Small intestine (tissue), 7 donors: Measurements from ENCODE around the gene PCDHA5. TPM values are rescaled to one million over a fixed set of nuclear protein-coding genes. Genes with fewer than 3 reads are reported as not detected.
"Not testable (repeated sequence)": the region's sequence is repeated elsewhere in the genome, so short reads cannot be mapped to it uniquely, and the experiment has no call there.

Source experiments
- DNase-seq, 2 donors: peaks; one replicate each; pipeline versions ENCODE4 v3.0.0 to v3.0.0-alpha.2; 2013
- FAIRE-seq: peaks from 2 replicates; lab custom pipeline; 2012; peaks lifted over from hg19 to GRCh38; lab: Jason Lieb, UNC
- H3K27ac ChIP-seq, 3 donors: one replicate each; pipeline ENCODE4 v1.5.1; 2013; ENCODE audit warnings: low read length in 2 of 3, mild to moderate bottlenecking in 2 of 3, control low read depth in 1 of 3, inconsistent platforms in 1 of 3, low read depth in 1 of 3, moderate library complexity in 1 of 3
- H3K27me3 ChIP-seq, 3 donors: one replicate each; pipeline ENCODE4 v1.6.1; 2013; ENCODE audit warnings: low read length in 3 of 3, inconsistent platforms in 1 of 3; ENCODE audit not compliant: control insufficient read depth in 3 of 3, insufficient read depth in 3 of 3
- H3K36me3 ChIP-seq, 3 donors: one replicate each; pipeline ENCODE4 v1.6.1; 2013; ENCODE audit warnings: low read length in 3 of 3, inconsistent platforms in 1 of 3, low read depth in 1 of 3, mild to moderate bottlenecking in 1 of 3, moderate library complexity in 1 of 3; ENCODE audit not compliant: control insufficient read depth in 3 of 3, insufficient read depth in 2 of 3
- H3K4me1 ChIP-seq, 3 donors: one replicate each; pipeline ENCODE4 v1.6.1; 2013; ENCODE audit warnings: low read length in 2 of 3, inconsistent platforms in 1 of 3, low read depth in 1 of 3, mild to moderate bottlenecking in 1 of 3, moderate library complexity in 1 of 3; ENCODE audit not compliant: control insufficient read depth in 3 of 3, insufficient read depth in 2 of 3
- H3K4me3 ChIP-seq, 3 donors: one replicate each; pipeline ENCODE4 v1.5.1; 2013; ENCODE audit warnings: low read length in 3 of 3, control low read depth in 1 of 3, inconsistent platforms in 1 of 3, low read depth in 1 of 3, mild to moderate bottlenecking in 1 of 3, moderate library complexity in 1 of 3
- H3K9me3 ChIP-seq, 2 donors: one replicate each; pipeline ENCODE4 v1.6.1; 2013; ENCODE audit warnings: low read depth in 1 of 2, low read length in 1 of 2; ENCODE audit not compliant: control insufficient read depth in 2 of 2, insufficient read depth in 1 of 2
- WGBS, 3 donors: extraction: QIAGEN DNeasy Blood & Tissue Kit; methylation state at CpG; one replicate each; pipeline ENCODE4 v1.1.7; 2013; 5-methylcytosine and 5-hydroxymethylcytosine counted together
- polyA plus RNA-seq, 4 donors: library from polyadenylated mRNA; stranded (reverse) in 3 of 4; unstranded in 1 of 4; fragments of 200-250 nt in 3 of 4; fragments of 120-200 nt in 1 of 4; gene quantifications; one replicate each; pipeline versions ENCODE4 v1.2.1 to v1.2.3, GENCODE V29; 2013
- donor health status: healthy with polysubstance abuse.
- donor health status: control.
- donor health status: control.
- donor health status: Bipolar disorder and iron deficiency.
- donor health status: healthy.

PCDHA5 gene
- polyA plus RNA-seq, 4 donors: 0.07 to 0.19 TPM; not detected in 2

GRCh38 chr5:140808241-140808888 lies 13.0 kb upstream of the PCDHA5 start:
- peaks cover 0 to 25% of the 10 kb centered on the region in 2 donors for H3K9me3 ChIP-seq
- H3K4me3 ChIP-seq, H3K36me3 ChIP-seq, H3K4me1 ChIP-seq, H3K27ac ChIP-seq, FAIRE-seq, DNase-seq, H3K27me3 ChIP-seq: not testable (repeated sequence)
- 65 to 84% (median 79%) methylated on average over 62 of the region's 62 CpGs for WGBS, 3 donors

- Histone ChIP-seq H3K27ac (no peak overlapping the region), H3K9me3 (peaks cover 0 to 29% of the 10 kb centered on the region in 2 donors), H3K36me3 (no peaks in the 10 kb centered on the region), H3K27me3 (peaks cover 0 to 6% (median 0%) of the 10 kb centered on the region in 3 donors), H3K4me1 (no peaks in the 10 kb centered on the region), H3K4me3 (no peak overlapping the region)
- no peak for FAIRE-seq
- DNase-seq: no peak
- WGBS, 3 donors: 72 to 84% (median 82%) methylated on average over 40 to 43 of the region's 43 CpGs
Observed at GRCh38 chr5:140808889-140809291, 12.5 kb upstream of the PCDHA5 start.

DNA sequence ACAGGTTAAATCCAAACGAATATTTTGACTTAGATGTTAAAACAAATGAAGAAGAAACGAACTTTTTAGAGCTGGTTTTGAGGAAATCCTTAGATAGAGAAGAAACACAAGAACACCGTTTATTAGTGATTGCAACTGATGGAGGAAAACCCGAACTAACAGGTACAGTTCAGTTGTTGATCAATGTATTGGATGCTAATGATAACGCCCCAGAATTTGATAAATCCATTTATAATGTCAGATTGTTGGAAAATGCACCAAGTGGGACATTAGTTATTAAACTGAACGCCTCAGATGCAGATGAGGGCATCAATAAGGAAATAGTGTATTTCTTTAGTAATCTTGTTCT lies 842 bp downstream of the PCDHA5 start:
- peaks cover 0 to 2% (median 0%) of the 10 kb centered on the region in 3 donors for H3K27me3 ChIP-seq
- no peak overlapping the region for H3K4me3 ChIP-seq
- no peak for FAIRE-seq
- H3K9me3 ChIP-seq: peaks cover 4 to 29% of the 10 kb centered on the region in 2 donors
- no peaks in the 10 kb centered on the region for H3K36me3 ChIP-seq
- no peak overlapping the region for H3K27ac ChIP-seq
- no peak for DNase-seq
- no peaks in the 10 kb centered on the region for H3K4me1 ChIP-seq
- WGBS, 3 donors: 29 to 31% (median 30%) methylated on average over 6 of the region's 6 CpGs

DNA sequence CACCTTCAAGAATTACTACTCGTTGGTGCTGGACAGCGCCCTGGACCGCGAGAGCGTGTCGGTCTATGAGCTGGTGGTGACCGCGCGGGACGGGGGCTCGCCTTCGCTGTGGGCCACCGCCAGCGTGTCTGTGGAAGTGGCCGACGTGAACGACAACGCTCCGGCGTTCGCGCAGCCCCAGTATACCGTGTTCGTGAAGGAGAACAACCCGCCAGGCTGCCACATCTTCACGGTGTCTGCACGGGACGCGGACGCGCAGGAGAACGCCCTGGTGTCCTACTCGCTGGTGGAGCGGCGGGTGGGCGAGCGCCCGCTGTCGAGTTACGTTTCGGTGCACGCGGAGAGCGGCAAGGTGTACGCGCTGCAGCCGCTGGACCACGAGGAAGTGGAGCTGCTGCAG lies 1.6 kb downstream of the PCDHA5 start:
- H3K9me3 ChIP-seq: peaks cover 4 to 31% of the 10 kb centered on the region in 2 donors
- not testable (repeated sequence) for H3K4me1 ChIP-seq, H3K27me3 ChIP-seq, FAIRE-seq, H3K27ac ChIP-seq, H3K4me3 ChIP-seq, DNase-seq, H3K36me3 ChIP-seq
- WGBS, 3 donors: 59 to 78% (median 78%) methylated on average over 40 to 48 of the region's 48 CpGs

GRCh38 chr5:140823475-140823874 lies 2.1 kb downstream of the PCDHA5 start:
- no peaks in the 10 kb centered on the region for H3K4me1 ChIP-seq
- peaks cover 4 to 34% of the 10 kb centered on the region in 2 donors for H3K9me3 ChIP-seq
- no peak overlapping the region for H3K4me3 ChIP-seq
- no peak overlapping the region for H3K27ac ChIP-seq
- 62 to 76% (median 76%) methylated on average over 26 to 38 of the region's 38 CpGs for WGBS, 3 donors
- no peak for FAIRE-seq
- DNase-seq: no peak
- no peaks in the 10 kb centered on the region for H3K36me3 ChIP-seq
- peaks cover 0 to 9% (median 0%) of the 10 kb centered on the region in 3 donors for H3K27me3 ChIP-seq

DNA sequence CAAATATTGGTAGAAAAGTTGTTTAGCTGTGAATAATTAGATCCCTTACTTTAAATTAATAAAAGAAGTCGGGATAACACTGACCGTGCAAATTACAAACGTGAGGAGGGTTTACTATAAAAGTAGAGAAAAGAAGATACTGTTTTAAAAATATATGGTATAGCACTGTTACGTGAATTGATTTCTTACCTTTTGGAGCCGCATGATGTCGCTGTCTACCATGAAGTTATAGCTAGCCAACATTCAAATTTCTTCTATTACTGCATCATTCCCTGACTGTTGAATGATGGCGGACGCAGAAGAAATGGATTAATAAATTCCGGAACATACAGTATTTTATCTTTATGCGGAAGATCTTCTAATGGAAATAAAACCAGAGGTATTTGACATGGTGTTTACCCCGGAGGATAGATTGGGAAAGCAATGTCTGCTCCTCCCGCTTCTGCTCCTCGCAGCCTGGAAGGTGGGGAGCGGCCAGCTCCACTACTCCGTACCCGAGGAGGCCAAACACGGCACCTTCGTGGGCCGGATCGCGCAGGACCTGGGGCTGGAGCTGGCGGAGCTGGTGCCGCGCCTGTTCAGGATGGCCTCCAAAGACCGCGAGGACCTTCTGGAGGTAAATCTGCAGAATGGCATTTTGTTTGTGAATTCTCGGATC lies 6.4 kb downstream of the PCDHA5 start, which contains the start of gene PCDHA6:
PCDHA6 (plus strand) TSS at position 257 of the 658 bp plus-strand sequence; CDS start at position 389, 132 bp downstream.
- DNase-seq (no peak), FAIRE-seq (no peak)
- H3K27me3 ChIP-seq: peaks cover 0 to 7% (median 0%) of the 10 kb centered on the region in 3 donors
- H3K27ac ChIP-seq: no peak within 1 kb of the TSS
- peaks cover 4 to 41% of the 10 kb centered on the region in 2 donors for H3K9me3 ChIP-seq
- no peaks in the 10 kb centered on the region for H3K4me1 ChIP-seq
- no peaks in the 10 kb centered on the region for H3K36me3 ChIP-seq
- H3K4me3 ChIP-seq: no peak within 1 kb of the TSS
- WGBS, 3 donors: 21 to 42% (median 35%) methylated on average over 26 to 27 of the region's 27 CpGs

DNA sequence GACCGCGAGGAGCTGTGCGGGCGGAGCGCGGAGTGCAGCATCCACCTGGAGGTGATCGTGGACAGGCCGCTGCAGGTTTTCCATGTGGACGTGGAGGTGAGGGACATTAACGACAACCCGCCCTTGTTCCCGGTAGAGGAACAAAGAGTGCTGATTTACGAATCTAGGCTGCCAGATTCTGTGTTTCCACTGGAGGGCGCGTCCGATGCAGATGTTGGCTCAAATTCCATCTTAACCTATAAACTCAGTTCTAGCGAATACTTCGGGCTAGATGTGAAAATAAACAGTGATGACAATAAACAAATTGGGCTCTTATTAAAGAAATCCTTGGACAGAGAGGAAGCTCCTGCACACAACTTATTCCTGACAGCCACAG lies 6.9 kb downstream of the PCDHA5 start:
- DNase-seq (no peak), FAIRE-seq (no peak)
- Histone ChIP-seq H3K27ac (no peak overlapping the region), H3K9me3 (peaks cover 4 to 37% of the 10 kb centered on the region in 2 donors), H3K36me3 (no peaks in the 10 kb centered on the region), H3K27me3 (peaks cover 0 to 7% (median 0%) of the 10 kb centered on the region in 3 donors), H3K4me1 (no peaks in the 10 kb centered on the region), H3K4me3 (no peak overlapping the region)
- 27 to 48% (median 43%) methylated on average over 15 to 18 of the region's 18 CpGs for WGBS, 3 donors

- H3K27ac ChIP-seq, H3K27me3 ChIP-seq, DNase-seq, H3K4me3 ChIP-seq, FAIRE-seq, H3K4me1 ChIP-seq, H3K36me3 ChIP-seq: not testable (repeated sequence)
- peaks cover 2 to 35% of the 10 kb centered on the region in 2 donors for H3K9me3 ChIP-seq
- 53 to 71% (median 69%) methylated on average over 79 to 106 of the region's 106 CpGs for WGBS, 3 donors
Observed at GRCh38 chr5:140829511-140830501, 8.4 kb downstream of the PCDHA5 start.
